Endodermal cell (in vitro differentiated cells): ENCODE measurements around the gene GPR39. TPM values are rescaled to one million over a fixed set of nuclear protein-coding genes. Genes with fewer than 3 reads are reported as not detected.
A peak's percentile ranks its signal among the peaks of the same experiment; 100 is the strongest.

Source experiments
- DNase-seq: peaks from one replicate; pipeline ENCODE4 v3.0.0-alpha.2; 2017
- H3K27ac ChIP-seq: 2 replicates; pipeline ENCODE4 v1.5.1; 2013; ENCODE audit warnings: mild to moderate bottlenecking, low read depth, low read length, moderate library complexity
- H3K27me3 ChIP-seq: 2 replicates; pipeline ENCODE4 v1.6.1; 2013; ENCODE audit warnings: mild to moderate bottlenecking, low read length, moderate library complexity; ENCODE audit not compliant: insufficient read depth, control insufficient read depth, poor library complexity, severe bottlenecking
- H3K36me3 ChIP-seq: 2 replicates; pipeline ENCODE4 v1.7.0; 2013; ENCODE audit warnings: mild to moderate bottlenecking, low read length, moderate library complexity; ENCODE audit not compliant: control insufficient read depth, insufficient read depth
- H3K4me1 ChIP-seq: one replicate; pipeline ENCODE4 v1.7.0; 2013; ENCODE audit warnings: low read length; ENCODE audit not compliant: control insufficient read depth, insufficient read depth
- H3K4me3 ChIP-seq: 2 replicates; pipeline ENCODE4 v1.5.1; 2013; ENCODE audit warnings: mild to moderate bottlenecking, low read length, moderate library complexity
- H3K9ac ChIP-seq: 2 replicates; pipeline ENCODE4 v1.6.1; 2013; ENCODE audit warnings: mild to moderate bottlenecking, low read length, moderate library complexity; ENCODE audit not compliant: poor library complexity, severe bottlenecking; ENCODE audit errors: extremely low read depth
- H3K9me3 ChIP-seq: 2 replicates; pipeline ENCODE4 v1.6.1; 2013; ENCODE audit warnings: mild to moderate bottlenecking, low read length, moderate library complexity; ENCODE audit not compliant: control insufficient read depth
- H3K27ac Mint-ChIP-seq: 2 replicates; pipeline ENCODE4 v1.8.0; 2020; ENCODE audit warnings: mixed read lengths
- H3K27me3 Mint-ChIP-seq: 2 replicates; pipeline ENCODE4 v1.8.0; 2021; ENCODE audit warnings: mild to moderate bottlenecking, mixed read lengths; ENCODE audit not compliant: insufficient read depth
- H3K36me3 Mint-ChIP-seq: 2 replicates; pipeline ENCODE4 v1.8.0; 2020; ENCODE audit warnings: low read depth, mixed read lengths
- H3K4me1 Mint-ChIP-seq: 2 replicates; pipeline ENCODE4 v1.8.0; 2020; ENCODE audit warnings: mixed read lengths
- H3K4me3 Mint-ChIP-seq: 2 replicates; pipeline ENCODE4 v1.8.0; 2020; ENCODE audit warnings: mild to moderate bottlenecking, moderate library complexity, mixed read lengths
- H3K9me3 Mint-ChIP-seq: 2 replicates; pipeline ENCODE4 v1.8.0; 2020; ENCODE audit warnings: mild to moderate bottlenecking, mixed read lengths
- CTCF ChIP-seq: fragments of 200-600 bp; sonication (generic); conservative IDR thresholded peaks from 2 replicates; pipeline ENCODE4 v1.5.0; 2021; ENCODE audit warnings: antibody characterized with exemption, mild to moderate bottlenecking
- WGBS, 2 experiments: methylation state at CpG; one replicate each; pipeline versions ENCODE4 v1.1.5 to v1.1.7; 2013; ENCODE audit warnings: missing lambda C conversion rate in 2 of 2, mixed read lengths in 1 of 2; ENCODE audit not compliant: insufficient coverage in 1 of 2, insufficient read length in 1 of 2; 5-methylcytosine and 5-hydroxymethylcytosine counted together
- long read RNA-seq, 4 experiments: library from polyadenylated mRNA in 2 of 4; library from RNA in 1 of 4; library from capped mRNA in 1 of 4; stranded (forward) in 3 of 4; unstranded in 1 of 4; transcript quantifications; one replicate each; pipeline ENCODE4 v2.0.0, GENCODE V29; 2020 to 2021; ENCODE audit warnings: inconsistent platforms in 1 of 4
- polyA plus RNA-seq, 2 experiments: library from polyadenylated mRNA; stranded (reverse); fragments of 50-300 nt; gene quantifications; one replicate each; pipeline ENCODE4 v1.2.3, GENCODE V29; 2013
- total RNA-seq, 2 donors: library from RNA; stranded (reverse); fragmentation: NEBNext Ultra II Directional in 1 of 2; extraction: Animal tissue kit (Norgen Biotek cat#: 25700) in 1 of 2; gene quantifications; 2 replicates in 1 of 2; 3 replicates in 1 of 2; pipeline ENCODE4 v1.2.1, GENCODE V29; 2021

Gene GPR39
- 10 to 100 TPM in 1 of 2 donors, 1 to 10 TPM in 1; 9.4 to 14.6 TPM for total RNA-seq
- 2.6 TPM for polyA plus RNA-seq (2013, experiment 1 of 2)
- 2.8 TPM for polyA plus RNA-seq (2013, experiment 2 of 2)
- long read RNA-seq, experiment 1, partial matches to known transcripts = 1 of 1 reads
- long read RNA-seq, experiment 1, other reads (novel, unspliced or antisense) = 0 of 1 reads
- long read RNA-seq, experiment 2, partial matches to known transcripts = 1 of 12 reads
- long read RNA-seq, experiment 2, other reads (novel, unspliced or antisense) = 11 of 12 reads
- long read RNA-seq, experiment 3, partial matches to known transcripts = 0 of 1 reads
- long read RNA-seq, experiment 3, other reads (novel, unspliced or antisense) = 0 of 1 reads
- long read RNA-seq, experiment 4, partial matches to known transcripts = 0 of 5 reads
- long read RNA-seq, experiment 4, other reads (novel, unspliced or antisense) = 5 of 5 reads

GRCh38 chr2:132416723-132417395, at the start of gene GPR39:
Gene GPR39, plus strand, starts transcription at chr2:132416805.
- peak; percentile 58 for TF ChIP-seq CTCF
- Histone ChIP-seq H3K4me3 (peak within 1 kb of the TSS; percentile 84), H3K27me3 (no peaks in the 10 kb centered on the region), H3K36me3 (no peaks in the 10 kb centered on the region), H3K27ac (peak within 1 kb of the TSS; percentile 82), H3K9ac (peak within 1 kb of the TSS; percentile 75), H3K4me1 (peaks cover 13% of the 10 kb centered on the region), H3K9me3 (no peaks in the 10 kb centered on the region)
- Mint-ChIP-seq H3K27me3 (peaks cover 6% of the 10 kb centered on the region), H3K9me3 (no peaks in the 10 kb centered on the region), H3K27ac (peak within 1 kb of the TSS; percentile 97), H3K36me3 (no peaks in the 10 kb centered on the region), H3K4me3 (peak within 1 kb of the TSS; percentile 64), H3K4me1 (peaks cover 68% of the 10 kb centered on the region)
- DNase-seq = no peak
- 50 to 84% methylated on average over 14 to 23 of the region's 23 CpGs for WGBS, 2 experiments

GRCh38 chr2:132368191-132368590, 48.4 kb upstream of the GPR39 start:
- Mint-ChIP-seq H3K4me1 (peaks cover 11% of the 10 kb centered on the region), H3K27me3 (no peaks in the 10 kb centered on the region), H3K27ac (peak overlapping the region; percentile 3), H3K4me3 (no peak overlapping the region), H3K9me3 (peaks cover 31% of the 10 kb centered on the region), H3K36me3 (peaks cover 3% of the 10 kb centered on the region)
- Histone ChIP-seq H3K4me3 (no peak overlapping the region), H3K36me3 (no peaks in the 10 kb centered on the region), H3K27ac (no peak overlapping the region), H3K27me3 (no peaks in the 10 kb centered on the region), H3K9ac (no peak overlapping the region), H3K4me1 (no peaks in the 10 kb centered on the region), H3K9me3 (peaks cover 11% of the 10 kb centered on the region)
- WGBS, 2 experiments = 45% methylated on average over 2 of the region's 2 CpGs; no CpG with 5 or more reads in 1 of the 2 experiments
- TF ChIP-seq CTCF = no peak
- no peak for DNase-seq

GRCh38 chr2:132372276-132372675, 44.3 kb upstream of the GPR39 start:
- DNase-seq = no peak
- Histone ChIP-seq H3K4me3 (no peak overlapping the region), H3K9ac (no peak overlapping the region), H3K9me3 (peaks cover 25% of the 10 kb centered on the region), H3K36me3 (no peaks in the 10 kb centered on the region), H3K27me3 (no peaks in the 10 kb centered on the region), H3K4me1 (no peaks in the 10 kb centered on the region), H3K27ac (no peak overlapping the region)
- Mint-ChIP-seq H3K27me3 (no peaks in the 10 kb centered on the region), H3K27ac (no peak overlapping the region), H3K4me3 (no peak overlapping the region), H3K9me3 (peaks cover 26% of the 10 kb centered on the region), H3K4me1 (peaks cover 9% of the 10 kb centered on the region), H3K36me3 (peaks cover 6% of the 10 kb centered on the region)
- WGBS, 2 experiments = 81 to 96% methylated on average over 2 to 3 of the region's 3 CpGs
- no peak for TF ChIP-seq CTCF
